OCI-LY3 (cell line): ENCODE results near the gene LGALS3BP.

ENCODE experiments used
- H2AFZ ChIP-seq: fragments of 200-600, 300-600 bp; shearing (Covaris generic); 2 replicates; pipeline ENCODE4 v1.6.0; 2014; ENCODE audit warnings: antibody characterized with exemption, low read depth, low read length
- H3K27ac ChIP-seq: fragments of 200-600, 300-600 bp; sonication (generic); 2 replicates; pipeline ENCODE4 v1.5.1; 2014; ENCODE audit warnings: mild to moderate bottlenecking, low read length, moderate library complexity, mixed read lengths
- H3K27me3 ChIP-seq: fragments of 200-600, 300-600 bp; sonication (generic); 2 replicates; pipeline ENCODE4 v1.6.1; 2014; ENCODE audit warnings: low read depth, low read length, mixed read lengths
- H3K36me3 ChIP-seq: fragments of 200-600, 300-600 bp; sonication (generic); replicated peaks from 2 replicates; pipeline ENCODE3; 2014; ENCODE audit warnings: low read depth, low read length, mixed read lengths
- H3K4me1 ChIP-seq: fragments of 300-600, 200-600 bp; sonication (generic); 2 replicates; pipeline ENCODE4 v1.6.1; 2014; ENCODE audit warnings: low read length, mixed read lengths
- H3K4me2 ChIP-seq: fragments of 200-600, 300-600 bp; sonication (generic); 2 replicates; pipeline ENCODE4 v1.6.1; 2014; ENCODE audit warnings: low read length, mixed read lengths
- H3K4me3 ChIP-seq: fragments of 300-600, 200-600 bp; sonication (generic); 2 replicates; pipeline ENCODE4 v1.5.1; 2014; ENCODE audit warnings: antibody characterized with exemption, mild to moderate bottlenecking, low read length, moderate library complexity
- H3K79me2 ChIP-seq: fragments of 300-600, 200-600 bp; shearing (Covaris generic); 2 replicates; pipeline ENCODE4 v1.6.1; 2014; ENCODE audit warnings: mild to moderate bottlenecking, low read length, mixed read lengths
- H3K9ac ChIP-seq: fragments of 300-600, 200-600 bp; shearing (Covaris generic); 2 replicates; pipeline ENCODE4 v1.6.0; 2014; ENCODE audit warnings: mild to moderate bottlenecking, low read length, moderate library complexity
- H3K9me3 ChIP-seq: fragments of 200-600, 300-600 bp; shearing (Covaris generic); 2 replicates; pipeline ENCODE4 v1.6.1; 2014; ENCODE audit warnings: low read length, mixed read lengths; ENCODE audit not compliant: insufficient read depth
- H4K20me1 ChIP-seq: fragments of 200-600, 300-600 bp; sonication (generic); 2 replicates; pipeline ENCODE4 v1.6.1; 2016; ENCODE audit warnings: low read length, mixed read lengths; ENCODE audit not compliant: insufficient read depth
- EZH2phosphoT487 ChIP-seq: fragments of 200-600 bp; shearing (Covaris generic); IDR thresholded peaks from 2 replicates; pipeline ENCODE4 v1.6.1; 2018; ENCODE audit warnings: antibody characterized with exemption, mixed run types, low read depth
- TF ChIP-seq, protein P1 (sequence below): fragments of 200-600, 300-600 bp; sonication (generic); IDR thresholded peaks from 2 replicates; pipeline ENCODE4 v1.5.1; 2014; ENCODE audit warnings: antibody characterized with exemption, low read length, low read depth

Gene LGALS3BP

DNA sequence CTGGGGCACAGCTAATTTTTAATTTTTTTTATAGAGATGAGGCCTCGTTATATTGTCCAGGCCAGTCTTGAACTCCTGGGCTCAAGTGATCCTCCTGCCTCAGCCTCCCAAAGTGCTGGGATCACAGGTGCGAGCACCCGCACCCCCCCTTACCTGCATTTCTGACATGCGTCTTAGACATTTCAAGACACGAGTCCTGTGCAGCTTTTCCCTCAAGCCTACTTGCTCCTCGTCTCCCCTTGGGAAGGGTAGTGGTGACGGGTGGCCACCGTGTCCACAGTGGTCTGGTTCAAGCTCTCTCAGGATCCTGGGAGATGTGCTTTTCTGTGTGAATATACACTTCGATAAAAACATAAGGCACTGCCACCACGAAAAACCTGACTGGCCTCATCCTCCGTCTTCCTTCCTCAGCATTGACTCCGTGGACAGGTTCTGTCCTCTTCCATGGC is 20.2 kb upstream of the LGALS3BP start:
- H3K36me3 ChIP-seq: peaks cover 8% of the 10 kb centered on the region
- H3K79me2 ChIP-seq: peaks cover 34% of the 10 kb centered on the region
- H3K4me2 ChIP-seq: no peak overlapping the region
- no peaks in the 10 kb centered on the region for H3K27me3 ChIP-seq
- H3K9me3 ChIP-seq: no peaks in the 10 kb centered on the region
- H2AFZ ChIP-seq: no peak overlapping the region
- peaks cover 22% of the 10 kb centered on the region; the same call in 1 of the 2 replicates for H4K20me1 ChIP-seq
- H3K27ac ChIP-seq: no peak overlapping the region
- TF ChIP-seq, protein P1, sequence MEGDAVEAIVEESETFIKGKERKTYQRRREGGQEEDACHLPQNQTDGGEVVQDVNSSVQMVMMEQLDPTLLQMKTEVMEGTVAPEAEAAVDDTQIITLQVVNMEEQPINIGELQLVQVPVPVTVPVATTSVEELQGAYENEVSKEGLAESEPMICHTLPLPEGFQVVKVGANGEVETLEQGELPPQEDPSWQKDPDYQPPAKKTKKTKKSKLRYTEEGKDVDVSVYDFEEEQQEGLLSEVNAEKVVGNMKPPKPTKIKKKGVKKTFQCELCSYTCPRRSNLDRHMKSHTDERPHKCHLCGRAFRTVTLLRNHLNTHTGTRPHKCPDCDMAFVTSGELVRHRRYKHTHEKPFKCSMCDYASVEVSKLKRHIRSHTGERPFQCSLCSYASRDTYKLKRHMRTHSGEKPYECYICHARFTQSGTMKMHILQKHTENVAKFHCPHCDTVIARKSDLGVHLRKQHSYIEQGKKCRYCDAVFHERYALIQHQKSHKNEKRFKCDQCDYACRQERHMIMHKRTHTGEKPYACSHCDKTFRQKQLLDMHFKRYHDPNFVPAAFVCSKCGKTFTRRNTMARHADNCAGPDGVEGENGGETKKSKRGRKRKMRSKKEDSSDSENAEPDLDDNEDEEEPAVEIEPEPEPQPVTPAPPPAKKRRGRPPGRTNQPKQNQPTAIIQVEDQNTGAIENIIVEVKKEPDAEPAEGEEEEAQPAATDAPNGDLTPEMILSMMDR: no peak
- no peak for TF ChIP-seq EZH2phosphoT487
- no peak overlapping the region for H3K4me3 ChIP-seq
- no peak overlapping the region for H3K9ac ChIP-seq
- no peaks in the 10 kb centered on the region for H3K4me1 ChIP-seq

- no peaks in the 10 kb centered on the region for H3K27me3 ChIP-seq
- H3K4me3 ChIP-seq: no peak overlapping the region
- H3K9ac ChIP-seq: no peak overlapping the region
- H3K4me1 ChIP-seq: no peaks in the 10 kb centered on the region
- H2AFZ ChIP-seq: no peak overlapping the region
- H3K36me3 ChIP-seq: peaks cover 8% of the 10 kb centered on the region
- peaks cover 22% of the 10 kb centered on the region; the same call in 1 of the 2 replicates for H4K20me1 ChIP-seq
- H3K9me3 ChIP-seq: no peaks in the 10 kb centered on the region
- H3K27ac ChIP-seq: no peak overlapping the region
- peaks cover 34% of the 10 kb centered on the region for H3K79me2 ChIP-seq
- TF ChIP-seq, protein P1: no peak
- no peak for TF ChIP-seq EZH2phosphoT487
- H3K4me2 ChIP-seq: no peak overlapping the region
Measured at GRCh38 chr17:78999056-78999768, 19.5 kb upstream of the LGALS3BP start.

DNA sequence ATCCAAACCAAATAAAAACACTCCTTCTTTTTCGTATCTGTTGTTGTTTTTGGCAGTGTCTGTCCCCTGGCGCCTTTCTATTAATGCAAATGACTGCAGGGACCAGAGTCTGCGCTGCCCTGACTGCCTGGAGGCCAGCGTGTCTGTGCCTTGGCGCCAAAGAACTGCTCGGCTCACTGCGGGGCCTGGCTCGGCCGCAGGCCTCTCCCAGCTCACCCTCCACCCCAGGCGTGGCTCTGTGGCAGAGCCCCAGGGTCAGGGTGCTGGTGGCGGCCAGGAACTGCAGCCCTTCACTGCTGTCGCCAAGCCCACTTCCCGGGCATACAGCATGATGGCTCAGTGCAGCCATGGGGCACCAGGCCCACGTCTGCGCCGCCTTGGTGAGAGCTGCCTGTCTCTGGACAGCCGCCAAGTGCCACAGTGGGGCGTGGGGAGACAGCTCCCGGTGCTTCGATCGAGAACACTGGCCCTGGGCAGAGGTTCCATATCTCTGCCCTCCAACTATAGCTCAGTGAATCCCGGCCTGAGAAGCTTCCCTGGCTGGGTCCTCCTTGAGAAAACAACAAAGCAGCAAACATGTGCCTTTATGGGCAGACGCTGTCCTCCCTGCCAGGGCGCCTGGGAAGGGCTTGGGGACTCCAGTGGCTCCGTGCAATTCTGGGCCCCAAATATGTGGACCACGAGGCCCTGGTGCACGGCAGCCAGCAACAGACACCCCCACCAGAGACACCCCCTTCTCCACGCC is 18.8 kb upstream of the LGALS3BP start:
- no peak overlapping the region for H3K4me2 ChIP-seq
- peaks cover 31% of the 10 kb centered on the region for H3K79me2 ChIP-seq
- H3K36me3 ChIP-seq: peaks cover 13% of the 10 kb centered on the region
- no peaks in the 10 kb centered on the region for H3K4me1 ChIP-seq
- peaks cover 22% of the 10 kb centered on the region; the same call in 1 of the 2 replicates for H4K20me1 ChIP-seq
- H3K9ac ChIP-seq: no peak overlapping the region
- H3K27ac ChIP-seq: no peak overlapping the region
- TF ChIP-seq, protein P1: no peak
- no peak for TF ChIP-seq EZH2phosphoT487
- no peaks in the 10 kb centered on the region for H3K9me3 ChIP-seq
- H2AFZ ChIP-seq: no peak overlapping the region
- no peak overlapping the region for H3K4me3 ChIP-seq
- no peaks in the 10 kb centered on the region for H3K27me3 ChIP-seq

DNA sequence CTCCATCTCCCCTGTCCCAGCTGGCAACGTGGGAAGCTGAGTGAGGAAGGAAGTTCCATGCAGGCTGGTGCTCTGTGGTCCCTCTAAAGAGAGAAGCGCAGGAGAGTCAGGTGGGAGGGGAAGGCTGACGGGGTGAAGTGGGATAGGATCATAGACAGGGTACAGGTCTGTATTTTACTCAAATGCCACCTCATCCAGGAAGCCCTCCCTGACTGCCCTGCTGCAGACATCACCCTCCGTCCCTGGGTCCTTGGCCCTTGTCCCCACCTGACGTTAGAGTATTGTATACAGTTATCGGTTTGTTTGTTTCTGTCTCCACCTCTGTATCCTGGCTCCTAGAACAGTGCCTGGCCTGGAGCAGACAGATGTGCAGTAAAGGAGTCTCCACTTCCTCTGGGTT is 18.2 kb upstream of the LGALS3BP start:
- TF ChIP-seq EZH2phosphoT487: no peak
- TF ChIP-seq, protein P1: no peak
- Histone ChIP-seq H4K20me1 (peaks cover 22% of the 10 kb centered on the region; the same call in 1 of the 2 replicates), H3K79me2 (peaks cover 25% of the 10 kb centered on the region), H2AFZ (no peak overlapping the region), H3K4me3 (no peak overlapping the region), H3K9me3 (no peaks in the 10 kb centered on the region), H3K4me2 (no peak overlapping the region), H3K27ac (no peak overlapping the region), H3K36me3 (peaks cover 16% of the 10 kb centered on the region), H3K4me1 (no peaks in the 10 kb centered on the region), H3K27me3 (no peaks in the 10 kb centered on the region), H3K9ac (no peak overlapping the region)
